SK-N-SH (cell line): Measurements from ENCODE around the gene RNU4-1. TPM values are rescaled to one million over a fixed set of nuclear protein-coding genes. Genes with fewer than 3 reads are reported as not detected.

ENCODE experiments used
- CTCF ChIA-PET: fragments of 300-600, 350-600 bp; formaldehyde crosslinking; extraction: SDS; loops from one replicate; lab custom pipeline; 2021; lab: Yijun Ruan, JAX
- POLR2A ChIA-PET: fragments of 350-600 bp; sonication (Branson Sonifier 250); formaldehyde crosslinking; extraction: SDS; loops from one replicate; lab custom pipeline; 2020; ENCODE audit warnings: antibody characterized with exemption, inconsistent platforms; lab: Yijun Ruan, JAX
- DNase-seq: peaks from one replicate; pipeline ENCODE4 v3.0.0; 2012
- H2AFZ ChIP-seq: fragments of 200-600 bp; sonication (generic); 2 replicates; pipeline ENCODE4 v1.8.1; 2016; ENCODE audit warnings: antibody characterized with exemption, mild to moderate bottlenecking, low read depth
- H3F3A ChIP-seq: fragments of 200-600 bp; sonication (generic); replicated peaks from 2 replicates; pipeline ENCODE3; 2016; ENCODE audit warnings: antibody characterized with exemption, mild to moderate bottlenecking; ENCODE audit not compliant: insufficient read depth
- H3K27ac ChIP-seq, 2 experiments: fragments of 200-500 bp in 1 of 2; fragments of 200-600 bp in 1 of 2; sonication (Bioruptor generic) in 1 of 2; sonication (generic), shearing (Covaris generic) in 1 of 2; 2 replicates each; pipeline versions ENCODE4 v1.5.1 to v1.6.1; 2014 to 2016; ENCODE audit warnings: low read depth in 2 of 2, inconsistent platforms in 1 of 2, low read length in 1 of 2, mild to moderate bottlenecking in 1 of 2, mixed read lengths in 1 of 2
- H3K27me3 ChIP-seq: fragments of 200-600 bp; sonication (generic), shearing (Covaris generic); 2 replicates; pipeline ENCODE4 v1.6.1; 2016; ENCODE audit warnings: mixed run types; ENCODE audit not compliant: insufficient read depth
- H3K36me3 ChIP-seq, 2 experiments: fragments of 200-500 bp in 1 of 2; fragments of 200-600 bp in 1 of 2; sonication (Bioruptor generic) in 1 of 2; sonication (generic) in 1 of 2; replicated peaks in 1 of 2; 2 replicates each; pipeline versions ENCODE3 to v1.5.1; 2014 to 2016; ENCODE audit warnings: low read length in 1 of 2, mild to moderate bottlenecking in 1 of 2; ENCODE audit not compliant: insufficient read depth in 2 of 2, control insufficient read depth in 1 of 2
- H3K4me1 ChIP-seq, 2 experiments: fragments of 200-500 bp in 1 of 2; fragments of 200-600 bp in 1 of 2; sonication (Bioruptor generic) in 1 of 2; sonication (generic), shearing (Covaris generic) in 1 of 2; 2 replicates each; pipeline versions ENCODE4 v1.5.1 to v1.6.1; 2014 to 2016; ENCODE audit warnings: low read depth in 1 of 2, low read length in 1 of 2, mixed run types in 1 of 2; ENCODE audit not compliant: insufficient read depth in 2 of 2, control insufficient read depth in 1 of 2
- H3K4me2 ChIP-seq: fragments of 200-600 bp; sonication (generic), shearing (Covaris generic); 2 replicates; pipeline ENCODE4 v1.6.1; 2017; ENCODE audit warnings: mixed run types
- H3K4me3 ChIP-seq, 2 experiments: fragments of 200-500 bp in 1 of 2; fragments of 200-600 bp in 1 of 2; sonication (Bioruptor generic) in 1 of 2; sonication (generic), shearing (Covaris generic) in 1 of 2; 2 replicates each; pipeline versions ENCODE4 v1.5.1 to v1.8.1; 2014 to 2016; ENCODE audit warnings: low read depth in 2 of 2, inconsistent platforms in 1 of 2, low read length in 1 of 2, mild to moderate bottlenecking in 1 of 2, mixed read lengths in 1 of 2, moderate library complexity in 1 of 2
- H3K79me2 ChIP-seq: fragments of 200-600 bp; sonication (generic); 2 replicates; pipeline ENCODE4 v1.8.1; 2017; ENCODE audit warnings: mild to moderate bottlenecking; ENCODE audit not compliant: insufficient read depth
- H3K9ac ChIP-seq: fragments of 200-600 bp; sonication (generic); 2 replicates; pipeline ENCODE4 v1.6.1; 2017; ENCODE audit warnings: mixed run types
- H3K9me2 ChIP-seq: fragments of 200-600 bp; sonication (generic); 2 replicates; pipeline ENCODE4 v1.6.1; 2017; ENCODE audit warnings: mixed run types
- H3K9me3 ChIP-seq: fragments of 200-600 bp; sonication (generic); 2 replicates; pipeline ENCODE4 v1.6.1; 2017; ENCODE audit warnings: mixed run types, mild to moderate bottlenecking, moderate library complexity
- H4K20me1 ChIP-seq: fragments of 200-600 bp; sonication (generic); 2 replicates; pipeline ENCODE4 v1.6.1; 2017; ENCODE audit warnings: mild to moderate bottlenecking, mixed run types; ENCODE audit not compliant: insufficient read depth
- CHD2 ChIP-seq: fragments of 150-350 bp; IDR thresholded peaks from 2 replicates; pipeline ENCODE4 v1.6.1; 2018; ENCODE audit warnings: low read length; ENCODE audit not compliant: partially characterized antibody
- CTCF ChIP-seq: fragments of 200-600 bp; sonication (generic); IDR thresholded peaks from 2 replicates; pipeline ENCODE4 v1.6.1; 2017; ENCODE audit warnings: antibody characterized with exemption, mild to moderate bottlenecking, moderate library complexity
- ELF1 ChIP-seq: IDR thresholded peaks from 2 replicates; pipeline ENCODE4 v1.4.0; 2012
- GABPA ChIP-seq: IDR thresholded peaks from 2 replicates; pipeline ENCODE4 v1.4.0; 2012; ENCODE audit warnings: low read depth, mild to moderate bottlenecking
- MEF2A ChIP-seq: IDR thresholded peaks from 2 replicates; pipeline ENCODE4 v1.4.0; 2012; ENCODE audit warnings: low read depth, borderline replicate concordance
- NRF1 ChIP-seq: IDR thresholded peaks from 2 replicates; pipeline ENCODE4 v1.6.1; 2012; ENCODE audit warnings: low read depth, mild to moderate bottlenecking, low read length
- PBX3 ChIP-seq: IDR thresholded peaks from 2 replicates; pipeline ENCODE4; 2012
- POLR2AphosphoS5 ChIP-seq: IDR thresholded peaks from 2 replicates; pipeline ENCODE4 v1.6.1; 2012; ENCODE audit warnings: low read depth, low read length
- REST ChIP-seq: IDR thresholded peaks from 2 replicates; pipeline ENCODE4 v1.6.1; 2012; ENCODE audit warnings: mild to moderate bottlenecking, low read depth, low read length, moderate library complexity
- RFX5 ChIP-seq: IDR thresholded peaks from 2 replicates; pipeline ENCODE4 v1.6.1; 2012; ENCODE audit warnings: mild to moderate bottlenecking, improper control_type of control experiment, low read length
- WGBS: methylation state at CpG from one replicate; pipeline ENCODE4 v1.1.6; 2017; ENCODE audit warnings: low lambda C conversion rate; 5-methylcytosine and 5-hydroxymethylcytosine counted together
- polyA plus RNA-seq, 3 experiments: library from polyadenylated mRNA; depleted of rRNA; stranded (reverse); fragments of >200 nt; gene quantifications; 2 replicates each; pipeline ENCODE4 v1.2.3, GENCODE V29; 2012

RNU4-1 gene
- polyA plus RNA-seq, 1 of the 3 experiments (the other 2 are of a cell fraction), result not detected

- peak overlapping the region; percentile 73 to 83; a peak in 3 of 4 replicates for H3K4me3 ChIP-seq
- peak overlapping the region; percentile 92 for H3K9ac ChIP-seq
- POLR2A ChIA-PET, result interaction anchor here (3.1 to 6.9 kb wide), 2 partner anchors 35 to 63 kb away, joined by 22 to 53 read pairs; partner anchors contain the start of gene RPLP0
- H3F3A ChIP-seq, result peaks cover 20% of the 10 kb centered on the region
- peak overlapping the region in 1 of 2 experiments; percentile 57; a peak in 2 of 4 replicates for H3K27ac ChIP-seq
- DNase-seq, result no peak
- no peaks in the 10 kb centered on the region for H3K27me3 ChIP-seq
- H3K4me1 ChIP-seq, result peaks cover 22 to 33% of the 10 kb centered on the region in 2 experiments; a peak in 3 of 4 replicates
- H3K9me3 ChIP-seq, result no peaks in the 10 kb centered on the region
- peaks cover 67% of the 10 kb centered on the region for H3K79me2 ChIP-seq
- H4K20me1 ChIP-seq, result peaks cover 57% of the 10 kb centered on the region
- H3K4me2 ChIP-seq, result peak overlapping the region; percentile 96
- no peaks in the 10 kb centered on the region for H3K9me2 ChIP-seq
- WGBS, result 59% methylated on average over 5 of the region's 5 CpGs
- TF ChIP-seq RFX5 (no peak), POLR2AphosphoS5 (no peak), NRF1 (no peak), CTCF (no peak), GABPA (no peak), MEF2A (no peak), ELF1 (no peak), PBX3 (no peak), REST (no peak), CHD2 (no peak)
- TF ChIP-seq, all 33 proteins: peak for 0
- CTCF ChIA-PET, result interaction anchor here (1.0 to 21.5 kb wide), 6 partner anchors 20 to 72 kb away, joined by 3 to 618 read pairs (median 24); partner anchors contain the start of genes RNU4-2 and RPLP0
- H3K36me3 ChIP-seq, result peaks cover 2 to 7% of the 10 kb centered on the region in 2 experiments
- H2AFZ ChIP-seq, result no peak overlapping the region
Observed at GRCh38 chr12:120263748-120264085, 29.3 kb downstream of the RNU4-1 start.
